ENCODE measurements around the gene EIF3CL. TPM values are rescaled to one million over a fixed set of nuclear protein-coding genes. Genes with fewer than 3 reads are reported as not detected.
A peak's percentile ranks its signal among the peaks of the same experiment; 100 is the strongest.
"Not testable (repeated sequence)": the region's sequence is repeated elsewhere in the genome, so short reads cannot be mapped to it uniquely, and the experiment has no call there.

Gene EIF3CL
- polyA plus RNA-seq, 6 donors from 2014 or later: 7.4 to 30.6 (median 23.4) TPM

DNA sequence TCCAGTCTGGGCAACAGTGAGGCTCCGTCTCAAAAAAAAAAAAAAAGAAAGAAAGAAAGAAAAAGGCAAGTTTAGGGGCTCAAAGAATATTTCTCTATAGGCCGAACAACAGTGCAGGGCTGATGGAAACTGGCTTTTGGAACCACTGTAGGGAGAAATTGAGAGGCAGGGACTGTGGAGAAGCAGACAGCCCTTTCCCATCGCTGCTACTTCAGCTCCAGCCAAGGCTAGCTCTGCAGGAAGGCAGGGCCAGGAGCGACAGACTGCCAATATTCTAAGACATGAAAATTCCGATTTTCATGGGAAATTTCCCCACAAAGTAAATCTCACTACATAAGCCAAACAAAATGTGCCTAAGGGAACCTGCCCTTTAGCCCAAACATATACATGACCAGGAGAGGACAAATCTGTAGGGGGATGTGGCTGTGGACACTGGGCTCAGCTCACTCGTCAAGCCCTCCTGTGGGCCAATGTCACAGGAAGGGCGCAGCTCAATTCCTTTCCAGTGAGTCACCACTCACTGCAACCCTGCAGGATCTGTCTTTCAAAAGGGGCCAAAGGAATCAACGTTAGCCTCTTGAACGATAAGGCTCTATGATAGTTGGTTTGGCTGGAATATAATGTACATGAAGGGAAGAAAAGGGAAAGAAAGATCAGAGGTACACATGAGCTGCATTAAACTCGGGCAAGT lies 21.3 kb downstream of the EIF3CL start:
- H3K4me3 Mint-ChIP-seq; H3K4me1 Mint-ChIP-seq; ATAC-seq (ENCODE audit: low read depth in 2 of 2); H3K27me3 Mint-ChIP-seq; H3K9me3 Mint-ChIP-seq; DNase-seq; H3K27ac Mint-ChIP-seq; H3K36me3 Mint-ChIP-seq: not testable (repeated sequence)

DNA sequence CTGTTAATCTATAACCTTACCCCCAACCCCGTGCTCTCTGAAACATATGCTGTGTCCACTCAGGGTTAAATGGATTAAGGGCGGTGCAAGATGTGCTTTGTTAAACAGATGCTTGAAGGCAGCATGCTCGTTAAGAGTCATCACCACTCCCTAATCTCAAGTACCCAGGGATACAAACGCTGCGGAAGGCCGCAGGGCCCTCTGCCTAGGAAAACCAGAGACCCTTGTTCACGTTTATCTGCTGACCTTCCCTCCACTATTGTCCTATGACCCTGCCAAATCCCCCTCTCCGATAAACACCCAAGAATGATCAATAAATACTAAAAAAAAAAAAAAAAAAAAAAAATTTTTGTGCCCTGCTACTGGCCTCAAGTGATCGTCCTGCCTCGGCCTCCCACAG lies 25.8 kb downstream of the EIF3CL start:
- DNase-seq; H3K4me3 Mint-ChIP-seq; ATAC-seq (ENCODE audit: low read depth in 2 of 2); H3K9me3 Mint-ChIP-seq; H3K4me1 Mint-ChIP-seq; H3K36me3 Mint-ChIP-seq; H3K27me3 Mint-ChIP-seq; H3K27ac Mint-ChIP-seq: not testable (repeated sequence)

- H3K9me3 Mint-ChIP-seq; H3K4me1 Mint-ChIP-seq; H3K27ac Mint-ChIP-seq; H3K4me3 Mint-ChIP-seq; H3K36me3 Mint-ChIP-seq; ATAC-seq (ENCODE audit: low read depth in 2 of 2); H3K27me3 Mint-ChIP-seq; DNase-seq: not testable (repeated sequence)
Measured at GRCh38 chr16:28377108-28377625, 26.5 kb downstream of the EIF3CL start.

DNA sequence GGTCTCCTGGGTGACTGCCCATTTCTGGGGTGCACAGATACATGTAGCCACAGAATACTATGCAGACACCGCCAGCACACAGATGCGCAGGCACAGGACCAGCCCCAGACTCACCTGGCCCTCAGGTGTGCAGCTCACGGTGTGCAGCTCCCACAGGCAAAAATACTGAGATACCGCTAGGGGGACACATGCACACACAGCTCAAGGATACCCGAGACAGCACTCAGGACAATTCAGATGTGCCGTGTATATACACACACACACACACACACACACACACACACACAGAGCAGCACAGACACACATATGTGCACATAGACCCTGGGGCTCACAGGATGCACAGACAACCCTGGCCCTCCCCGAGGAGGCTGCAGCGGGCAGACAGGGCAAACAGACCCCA lies 28.5 kb downstream of the EIF3CL start:
- H3K36me3 Mint-ChIP-seq, H3K4me3 Mint-ChIP-seq, H3K27me3 Mint-ChIP-seq, H3K4me1 Mint-ChIP-seq, H3K9me3 Mint-ChIP-seq, DNase-seq, H3K27ac Mint-ChIP-seq: not testable (repeated sequence)
- peak; percentile 61 to 66 for ATAC-seq (ENCODE audit: low read depth in 2 of 2)

GRCh38 chr16:28374281-28374680 lies 29.4 kb downstream of the EIF3CL start:
- not testable (repeated sequence) for H3K4me3 Mint-ChIP-seq; H3K27me3 Mint-ChIP-seq; H3K9me3 Mint-ChIP-seq; DNase-seq; ATAC-seq (ENCODE audit: low read depth in 2 of 2); H3K36me3 Mint-ChIP-seq; H3K27ac Mint-ChIP-seq; H3K4me1 Mint-ChIP-seq

DNA sequence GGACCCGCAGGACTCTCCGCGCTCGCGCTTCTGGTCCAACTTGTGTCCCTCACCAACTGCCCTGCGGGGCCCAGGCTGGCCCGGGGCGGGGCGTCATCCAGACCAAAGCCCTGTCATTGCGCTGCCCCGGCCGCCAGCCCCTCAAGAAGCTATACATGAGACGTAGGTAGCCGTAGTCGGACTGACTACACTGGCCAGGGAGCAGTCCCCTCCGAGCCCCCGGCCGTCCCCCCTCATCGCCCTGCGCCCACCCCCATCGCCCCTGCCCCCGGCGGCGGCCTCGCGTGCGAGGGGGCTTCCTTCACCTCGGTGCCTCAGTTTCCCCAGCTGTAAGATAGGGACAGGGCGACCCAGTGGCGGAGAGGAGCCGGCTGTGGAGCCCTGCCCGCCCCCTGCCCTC lies 35.7 kb downstream of the EIF3CL start:
- not testable (repeated sequence) for H3K36me3 Mint-ChIP-seq; H3K4me1 Mint-ChIP-seq; H3K4me3 Mint-ChIP-seq; H3K27me3 Mint-ChIP-seq; H3K9me3 Mint-ChIP-seq; ATAC-seq (ENCODE audit: low read depth in 2 of 2); DNase-seq; H3K27ac Mint-ChIP-seq

GRCh38 chr16:28364268-28365173 lies 39.1 kb downstream of the EIF3CL start:
- not testable (repeated sequence) for H3K4me3 Mint-ChIP-seq, H3K27me3 Mint-ChIP-seq, H3K4me1 Mint-ChIP-seq, H3K36me3 Mint-ChIP-seq, H3K9me3 Mint-ChIP-seq
- DNase-seq (peak; percentile 19), ATAC-seq (ENCODE audit: low read depth in 2 of 2) (peak; percentile 97)
- H3K27ac Mint-ChIP-seq: peak overlapping the region in 1 of 6 donors; percentile 44

GRCh38 chr16:28363408-28363807 lies 40.2 kb downstream of the EIF3CL start, which contains the start of gene NPIPB6:
TSS of gene NPIPB6 (minus strand) at chr16:28363508. CDS start at chr16:28362822, 686 bp downstream.
- H3K36me3 Mint-ChIP-seq; H3K27me3 Mint-ChIP-seq; H3K4me1 Mint-ChIP-seq; DNase-seq; ATAC-seq (ENCODE audit: low read depth in 2 of 2); H3K4me3 Mint-ChIP-seq; H3K9me3 Mint-ChIP-seq: not testable (repeated sequence)
- peak within 1 kb of the TSS in 2 of 6 donors; percentile 20 to 82 for H3K27ac Mint-ChIP-seq

DNA sequence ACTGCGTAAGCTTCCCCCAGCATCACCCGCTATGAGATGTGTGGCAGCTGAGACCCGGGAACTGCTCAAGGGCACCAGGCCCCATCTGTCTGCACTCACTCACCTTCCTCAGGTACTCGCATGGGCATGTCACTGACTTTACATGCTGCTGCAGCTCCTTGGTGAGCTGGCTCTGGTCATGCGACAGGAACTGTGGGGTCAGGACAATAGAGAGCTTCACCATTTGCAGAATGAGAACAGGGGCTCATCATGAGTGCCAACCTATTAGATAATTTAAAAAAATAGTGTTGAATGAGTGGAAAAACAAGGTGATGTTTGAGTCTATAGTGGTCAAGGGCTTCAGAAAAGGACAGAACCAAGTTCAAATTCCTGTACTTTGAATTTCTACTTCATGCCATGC lies 41.0 kb downstream of the EIF3CL start:
- ATAC-seq (ENCODE audit: low read depth in 2 of 2); H3K9me3 Mint-ChIP-seq; H3K27me3 Mint-ChIP-seq; DNase-seq; H3K4me3 Mint-ChIP-seq; H3K36me3 Mint-ChIP-seq; H3K4me1 Mint-ChIP-seq: not testable (repeated sequence)
- peak overlapping the region in 2 of 6 donors; percentile 20 to 82 for H3K27ac Mint-ChIP-seq

GRCh38 chr16:28338230-28338629 lies 65.4 kb downstream of the EIF3CL start:
- not testable (repeated sequence) for H3K4me3 Mint-ChIP-seq; H3K27ac Mint-ChIP-seq; H3K4me1 Mint-ChIP-seq; H3K9me3 Mint-ChIP-seq; DNase-seq; H3K36me3 Mint-ChIP-seq; H3K27me3 Mint-ChIP-seq; ATAC-seq (ENCODE audit: low read depth in 2 of 2)

DNA sequence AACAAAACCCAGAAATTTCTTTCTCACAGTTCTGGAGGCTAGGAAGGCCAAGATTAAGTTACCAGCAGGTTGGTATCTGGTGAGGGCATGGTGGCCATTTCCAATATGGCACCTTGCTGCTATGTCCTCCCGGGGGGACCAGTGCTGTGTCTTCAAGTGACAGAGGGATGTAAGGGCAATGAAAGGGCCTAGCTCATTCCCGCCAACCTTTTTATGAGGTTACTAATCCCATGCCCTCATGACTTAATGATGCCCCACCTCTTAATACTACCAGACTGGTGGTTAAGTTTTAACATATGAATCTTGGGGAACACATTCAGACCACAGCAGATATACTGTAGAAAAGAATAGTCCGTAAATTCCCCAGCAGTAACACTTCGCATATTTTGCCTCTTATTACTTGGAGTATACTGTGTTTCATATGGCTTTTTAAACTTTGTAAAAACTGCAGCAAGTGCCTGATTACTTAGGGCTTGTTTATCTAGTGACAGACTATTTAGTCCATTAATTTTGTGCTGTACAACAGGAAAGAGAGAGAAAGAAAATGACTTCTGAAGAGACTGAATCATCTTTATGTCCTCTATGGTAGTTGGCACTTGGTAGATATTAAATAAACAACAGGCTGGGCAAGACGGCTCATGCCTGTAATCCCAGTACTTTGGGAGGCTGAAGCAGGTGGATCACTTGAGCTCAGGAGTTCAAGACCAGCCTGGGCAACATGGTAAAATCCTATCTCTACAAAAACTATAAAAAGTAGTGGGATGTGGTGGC lies 66.5 kb downstream of the EIF3CL start:
- not testable (repeated sequence) for H3K27me3 Mint-ChIP-seq; H3K4me1 Mint-ChIP-seq; H3K36me3 Mint-ChIP-seq; ATAC-seq (ENCODE audit: low read depth in 2 of 2); H3K9me3 Mint-ChIP-seq; DNase-seq; H3K27ac Mint-ChIP-seq; H3K4me3 Mint-ChIP-seq

GRCh38 chr16:28335678-28336077 lies 68.0 kb downstream of the EIF3CL start:
- not testable (repeated sequence) for H3K9me3 Mint-ChIP-seq; H3K27me3 Mint-ChIP-seq; H3K4me1 Mint-ChIP-seq; ATAC-seq (ENCODE audit: low read depth in 2 of 2); DNase-seq; H3K27ac Mint-ChIP-seq; H3K36me3 Mint-ChIP-seq; H3K4me3 Mint-ChIP-seq

DNA sequence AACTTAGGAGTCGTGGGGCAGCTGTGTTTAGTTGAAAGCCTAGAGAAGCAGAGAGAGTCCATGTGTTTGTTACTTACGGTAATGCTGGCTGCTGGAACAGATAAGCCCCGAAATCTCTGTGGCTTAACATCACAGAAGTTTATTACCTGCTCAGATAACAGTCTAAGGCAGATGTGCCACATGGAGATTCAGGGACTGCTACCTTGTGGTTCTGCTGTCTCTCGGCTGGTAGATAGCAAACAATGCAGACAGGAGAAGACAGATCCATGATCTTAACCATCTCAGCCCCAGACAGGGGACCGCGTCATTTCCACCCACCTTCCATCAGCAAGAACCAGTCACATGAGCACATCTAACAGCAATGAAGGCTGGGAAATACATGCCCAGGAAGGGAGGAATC lies 71.0 kb downstream of the EIF3CL start:
- ATAC-seq (ENCODE audit: low read depth in 2 of 2); H3K27ac Mint-ChIP-seq; DNase-seq; H3K4me1 Mint-ChIP-seq; H3K36me3 Mint-ChIP-seq; H3K9me3 Mint-ChIP-seq; H3K27me3 Mint-ChIP-seq; H3K4me3 Mint-ChIP-seq: not testable (repeated sequence)
